ENCODE measurements around the gene VPS33B. TPM values are rescaled to one million over a fixed set of nuclear protein-coding genes. Genes with fewer than 3 reads are reported as not detected.

The VPS33B gene
- total and polyA plus RNA-seq, 2 of the 8 experiments (the other 6 are each of a cell fraction or from before 2014, with no cell fraction given) = 11.8 to 17.3 TPM

DNA sequence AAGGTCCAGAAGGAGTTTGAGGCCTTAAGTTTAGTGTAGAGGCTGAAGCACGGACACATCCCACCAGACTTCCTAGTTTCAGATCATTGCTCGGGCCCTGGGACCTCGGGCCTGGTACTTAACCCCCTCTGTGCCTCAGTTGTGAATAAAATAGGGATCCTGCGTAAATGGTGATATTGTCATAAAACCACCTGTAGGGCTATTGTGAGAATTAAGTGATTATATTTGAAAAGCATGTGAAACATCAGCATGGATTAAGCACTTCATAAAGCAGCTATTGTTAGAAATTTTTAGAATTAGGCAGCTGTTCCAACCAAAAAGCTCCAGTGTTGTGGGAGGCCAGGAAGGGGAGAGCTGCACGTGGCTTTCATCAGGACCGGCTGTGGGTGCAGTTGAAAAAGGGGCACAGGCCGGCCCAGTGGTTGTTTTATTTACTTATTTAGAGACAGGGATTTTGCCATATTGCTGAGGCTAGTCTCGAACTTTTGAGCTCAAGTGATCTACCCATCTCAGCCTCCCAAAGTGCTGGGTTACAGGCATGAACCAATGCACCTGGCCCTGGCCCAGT lies 63.3 kb downstream of the VPS33B start:
- Histone ChIP-seq H3K4me1 (replicated peaks in 1 of 4; ENCODE audit: control insufficient read depth in 3 of 4, insufficient read depth in 4 of 4, low read length in 3 of 4) (peaks cover 0 to 15% (median 8%) of the 10 kb centered on the region in 4 experiments; a peak in 6 of 7 replicates), H3K56ac (replicated peaks; ENCODE audit: insufficient read length, low read depth, low read length) (no peak overlapping the region), H4K20me1 (replicated peaks in 1 of 2; ENCODE audit: control insufficient read depth in 1 of 2, insufficient read depth in 2 of 2, low read length in 2 of 2) (peaks cover 1 to 5% of the 10 kb centered on the region in 2 experiments), H3K79me2 (ENCODE audit: control insufficient read depth in 1 of 2, insufficient read depth in 2 of 2, low read length in 2 of 2) (peaks cover 0 to 6% of the 10 kb centered on the region in 2 experiments; a peak in 1 of 4 replicates), H3K4ac (replicated peaks; ENCODE audit: insufficient read length, low read depth, low read length) (no peak overlapping the region), H3K4me2 (ENCODE audit: insufficient read depth in 1 of 2, low read depth in 2 of 2, low read length in 2 of 2) (no peak overlapping the region), H2BK20ac (ENCODE audit: low read length) (no peak overlapping the region), H3K14ac (ENCODE audit: insufficient read length) (no peak overlapping the region), H3K9ac (replicated peaks in 1 of 4; ENCODE audit: extremely low read depth in 1 of 4, low read depth in 3 of 4, low read length in 3 of 4) (no peak overlapping the region), H3K4me3 (ENCODE audit: extremely low read depth in 1 of 4, insufficient read depth in 2 of 4, low read depth in 3 of 4, low read length in 4 of 4) (no peak overlapping the region), H2BK12ac (ENCODE audit: low read depth, low read length) (no peak overlapping the region), H3K9me3 (ENCODE audit: insufficient read depth in 2 of 2, low read depth in 1 of 2, low read length in 1 of 2) (no peaks in the 10 kb centered on the region), H2BK5ac (ENCODE audit: low read depth, low read length) (no peak overlapping the region), H3K27ac (ENCODE audit: low read depth, low read length) (no peak overlapping the region), H2BK15ac (ENCODE audit: low read length) (no peak overlapping the region), H2AK5ac (ENCODE audit: low read depth, low read length) (no peak overlapping the region), H2BK120ac (replicated peaks; ENCODE audit: low read depth, low read length) (no peak overlapping the region), H3K23ac (ENCODE audit: insufficient read length) (no peak overlapping the region), H3K18ac (ENCODE audit: extremely low read depth, low read length) (no peak overlapping the region), H4K8ac (ENCODE audit: extremely low read depth, insufficient read depth, low read length) (no peak overlapping the region), H3K27me3 (replicated peaks in 1 of 4; ENCODE audit: control insufficient read depth in 3 of 4, extremely low read depth in 1 of 4, insufficient read depth in 3 of 4, low read length in 3 of 4) (no peaks in the 10 kb centered on the region), H4K5ac (ENCODE audit: insufficient read length, low read depth, low read length) (no peak overlapping the region), H2AFZ (ENCODE audit: low read length) (no peak overlapping the region), H3K79me1 (ENCODE audit: low read depth, low read length) (peaks cover 3% of the 10 kb centered on the region; the same call in 1 of the 2 replicates), H3K23me2 (ENCODE audit: low read depth, low read length) (peaks cover 14% of the 10 kb centered on the region; the same call in 1 of the 2 replicates), H3K36me3 (ENCODE audit: control insufficient read depth in 2 of 4, insufficient read depth in 4 of 4, low read length in 3 of 4) (peaks cover 0 to 30% (median 16%) of the 10 kb centered on the region in 4 experiments; a peak in 6 of 8 replicates), H4K91ac (replicated peaks; ENCODE audit: insufficient read length, low read length) (no peak overlapping the region)
- no peak for DNase-seq (ENCODE audit: low read depth in 1 of 2, low spot score in 2 of 2)
- WGBS, 2 experiments (ENCODE audit: extremely low coverage in 1 of 2, insufficient coverage in 1 of 2, insufficient read length in 1 of 2, insufficient replicate concordance in 2 of 2, low coverage in 1 of 2, low lambda C conversion rate in 2 of 2, missing lambda C conversion rate in 1 of 2) = 92% methylated on average over 8 of the region's 8 CpGs; no CpG with 5 or more reads in 1 of the 2 experiments
- ChIA-PET POLR2A (ENCODE audit: partially characterized antibody) (interaction anchor here (0.6 to 2.3 kb wide), 4 partner anchors 9 to 290 kb away, joined by 3 to 6 read pairs (median 3); partner anchors contain the start of gene UNC45A), CTCF (ENCODE audit: partially characterized antibody) (interaction anchor here (0.9 to 19.2 kb wide), 6 partner anchors 10 to 314 kb away, joined by 3 to 306 read pairs (median 8); partner anchors contain the start of genes HDDC3 and UNC45A)
- FAIRE-seq = no peak
- TF ChIP-seq MAFK (IDR thresholded peaks at IDR 0.05; ENCODE audit: low read depth, low read length) (no peak), EGR1 (IDR thresholded peaks at IDR 0.05; ENCODE audit: borderline replicate concordance, low read depth, low read length) (no peak), KDM5A (IDR thresholded peaks at IDR 0.05; ENCODE audit: low read length) (no peak), HDAC2 (IDR thresholded peaks at IDR 0.05; ENCODE audit: borderline replicate concordance in 1 of 2, low read depth in 2 of 2, low read length in 2 of 2) (no peak), JUN (IDR thresholded peaks at IDR 0.05; ENCODE audit: low read depth, low read length) (no peak), TCF12 (IDR thresholded peaks at IDR 0.05; ENCODE audit: low read depth, low read length) (no peak), CBX5 (IDR thresholded peaks at IDR 0.05; ENCODE audit: low read depth, low read length) (no peak), SIN3A (conservative IDR thresholded peaks at IDR 0.05 in 1 of 2, IDR thresholded peaks at IDR 0.05 in 1 of 2; ENCODE audit: low read depth in 1 of 2, low read length in 2 of 2) (no peak), POLR2AphosphoS5 (IDR thresholded peaks at IDR 0.05; ENCODE audit: low read depth, low read length) (no peak), SRF (IDR thresholded peaks at IDR 0.05; ENCODE audit: low read depth, low read length) (no peak), EZH2 (IDR thresholded peaks at IDR 0.05; ENCODE audit: low read depth, low read length, severe bottlenecking) (no peak)
- TF ChIP-seq, protein P1, sequence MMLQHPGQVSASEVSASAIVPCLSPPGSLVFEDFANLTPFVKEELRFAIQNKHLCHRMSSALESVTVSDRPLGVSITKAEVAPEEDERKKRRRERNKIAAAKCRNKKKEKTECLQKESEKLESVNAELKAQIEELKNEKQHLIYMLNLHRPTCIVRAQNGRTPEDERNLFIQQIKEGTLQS (IDR thresholded peaks at IDR 0.05; ENCODE audit: insufficient read depth, low read depth, low read length) = no peak

All from H1 (cell line).